ENCODE data around the gene NTM. TPM values are rescaled to one million over a fixed set of nuclear protein-coding genes. Genes with fewer than 3 reads are reported as not detected.

NTM gene
- total and polyA plus RNA-seq, 2 donors (not counting 3 experiments of a cell fraction or from before 2014, with no cell fraction given), result 1.00 to 1.1 TPM

DNA sequence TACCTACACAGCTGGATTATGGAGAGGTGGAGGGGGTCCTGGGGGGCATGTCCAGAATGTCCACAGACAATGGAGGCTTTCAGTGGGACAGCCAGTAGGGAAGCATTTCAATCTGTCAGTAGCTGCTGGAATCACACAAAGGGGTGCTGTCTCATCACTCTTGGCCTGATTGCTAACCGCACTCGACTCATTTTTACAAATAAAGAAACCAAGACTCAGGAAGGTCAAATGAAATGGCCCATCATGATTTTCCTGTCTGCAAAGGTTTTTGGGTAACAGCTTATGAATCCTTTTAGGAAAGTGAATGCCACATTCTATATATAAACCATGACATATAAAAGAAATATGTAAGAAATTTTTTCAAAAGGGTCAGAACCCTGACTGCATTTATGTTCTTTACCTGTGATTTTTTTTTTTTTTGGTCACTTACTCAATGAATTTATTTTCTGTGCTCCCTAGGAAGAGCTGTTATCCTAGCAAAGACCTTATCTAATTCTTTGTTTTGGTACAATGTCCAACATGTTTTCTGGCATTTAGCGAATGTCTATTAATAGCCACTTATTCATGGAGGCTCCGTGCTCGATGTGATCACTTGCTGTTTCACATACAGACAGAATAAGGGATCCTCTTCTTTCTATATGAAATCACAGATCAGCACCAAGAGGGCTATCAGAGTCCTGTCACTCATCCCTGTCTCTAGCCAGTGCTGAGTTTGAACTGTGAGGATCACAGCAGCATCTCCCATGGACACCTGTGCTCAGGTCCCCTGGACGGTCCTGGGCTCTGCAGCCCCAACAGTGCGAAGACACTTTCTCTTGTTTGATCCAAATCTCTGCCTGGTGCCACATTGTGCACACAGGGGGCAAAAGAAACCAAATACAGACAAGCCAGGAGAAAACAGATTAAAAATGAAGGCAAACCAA is 979.7 kb downstream of the NTM start:
- Histone ChIP-seq H3K4me3 (replicated peaks in 1 of 3; ENCODE audit: insufficient read depth in 1 of 3, low read depth in 1 of 3, low read length in 3 of 3) (no peak overlapping the region), H3K36me3 (ENCODE audit: control insufficient read depth in 2 of 2, extremely low read depth in 1 of 2, insufficient read depth in 2 of 2, low read length in 2 of 2) (no peaks in the 10 kb centered on the region), H4K20me1 (replicated peaks; ENCODE audit: control insufficient read depth, extremely low read depth, insufficient read depth, low read length) (no peaks in the 10 kb centered on the region), H3K4me1 (ENCODE audit: control insufficient read depth, extremely low read depth, insufficient read depth, low read length) (no peaks in the 10 kb centered on the region), H3K79me2 (ENCODE audit: control insufficient read depth, insufficient read depth, low read length) (no peaks in the 10 kb centered on the region), H3K9me3 (replicated peaks; ENCODE audit: control insufficient read depth, insufficient read depth, low read length) (peaks cover 5% of the 10 kb centered on the region), H3K9ac (replicated peaks; ENCODE audit: extremely low read depth, insufficient read depth, low read length) (no peak overlapping the region), H3K9me1 (replicated peaks; ENCODE audit: control insufficient read depth, extremely low read depth, insufficient read depth, low read length) (no peaks in the 10 kb centered on the region), H3K4me2 (ENCODE audit: insufficient read depth, low read length) (no peak overlapping the region), H2AFZ (ENCODE audit: low read depth, low read length) (no peak overlapping the region), H3K27me3 (ENCODE audit: control insufficient read depth in 2 of 2, insufficient read depth in 2 of 2, low read length in 2 of 2) (no peaks in the 10 kb centered on the region), H3K27ac (ENCODE audit: insufficient read depth, low read depth, low read length) (no peak overlapping the region)
- DNase-seq (ENCODE audit: low read depth, low spot score) (no peak), FAIRE-seq (no peak)
- CTCF ChIA-PET, result no interaction called here
- dilution Hi-C loops (cut with MboI; ENCODE audit: extremely low pct_ligation_motif_present, low sequenced_read_pairs), result no loop called here
- POLR2A ChIA-PET, result no interaction called here
- no TSS peak for BruUV-seq (replicated peaks)
- no peak for TF ChIP-seq POLR2AphosphoS5 (IDR thresholded peaks at IDR 0.05; ENCODE audit: insufficient read depth, low read depth, low read length)
- TF ChIP-seq MYC (IDR thresholded peaks at IDR 0.05; ENCODE audit: low read depth, low read length), result no peak
- TF ChIP-seq POLR2A (IDR thresholded peaks at IDR 0.05; ENCODE audit: low read depth, low read length), result no peak
- TF ChIP-seq EZH2 (IDR thresholded peaks at IDR 0.05; ENCODE audit: borderline replicate concordance, low read depth, low read length, severe bottlenecking), result no peak
- intact Hi-C loops (cut with micrococcal nuclease), result no loop called here

DNA sequence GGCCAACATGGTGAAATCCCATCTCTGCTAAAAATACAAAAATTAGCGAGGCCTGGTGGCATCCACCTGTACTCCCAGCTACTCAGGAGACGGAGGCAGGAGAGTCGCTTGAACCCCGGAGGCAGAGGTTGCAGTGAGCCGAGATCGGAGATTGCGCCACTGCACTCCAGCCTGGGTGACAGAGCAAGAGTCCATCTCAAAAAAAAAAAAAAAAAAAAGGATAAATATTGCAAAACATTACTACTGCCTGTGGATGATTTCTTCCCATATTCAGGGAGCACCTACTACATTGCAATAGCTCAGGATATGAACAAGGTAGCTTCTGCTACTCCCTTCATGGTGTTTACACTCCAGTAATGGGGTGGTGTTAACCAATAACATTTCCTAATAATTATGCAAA is 980.6 kb downstream of the NTM start:
- H3K9me3 ChIP-seq (replicated peaks; ENCODE audit: control insufficient read depth, insufficient read depth, low read length), result peaks cover 7% of the 10 kb centered on the region
- BruUV-seq (replicated peaks), result no TSS peak
- dilution Hi-C loops (cut with MboI; ENCODE audit: extremely low pct_ligation_motif_present, low sequenced_read_pairs), result no loop called here
- H3K79me2 ChIP-seq (ENCODE audit: control insufficient read depth, insufficient read depth, low read length), result no peaks in the 10 kb centered on the region
- FAIRE-seq (no peak), DNase-seq (ENCODE audit: low read depth, low spot score) (no peak)
- no peak overlapping the region for H3K4me3 ChIP-seq (replicated peaks in 1 of 3; ENCODE audit: insufficient read depth in 1 of 3, low read depth in 1 of 3, low read length in 3 of 3)
- intact Hi-C loops (cut with micrococcal nuclease), result no loop called here
- H3K4me2 ChIP-seq (ENCODE audit: insufficient read depth, low read length), result no peak overlapping the region
- ChIA-PET POLR2A (no interaction called here), CTCF (no interaction called here)
- no peak overlapping the region for H3K9ac ChIP-seq (replicated peaks; ENCODE audit: extremely low read depth, insufficient read depth, low read length)
- no peaks in the 10 kb centered on the region for H4K20me1 ChIP-seq (replicated peaks; ENCODE audit: control insufficient read depth, extremely low read depth, insufficient read depth, low read length)
- H3K9me1 ChIP-seq (replicated peaks; ENCODE audit: control insufficient read depth, extremely low read depth, insufficient read depth, low read length), result no peaks in the 10 kb centered on the region
- H3K27ac ChIP-seq (ENCODE audit: insufficient read depth, low read depth, low read length), result no peak overlapping the region
- no peaks in the 10 kb centered on the region for H3K4me1 ChIP-seq (ENCODE audit: control insufficient read depth, extremely low read depth, insufficient read depth, low read length)
- TF ChIP-seq, protein P1, sequence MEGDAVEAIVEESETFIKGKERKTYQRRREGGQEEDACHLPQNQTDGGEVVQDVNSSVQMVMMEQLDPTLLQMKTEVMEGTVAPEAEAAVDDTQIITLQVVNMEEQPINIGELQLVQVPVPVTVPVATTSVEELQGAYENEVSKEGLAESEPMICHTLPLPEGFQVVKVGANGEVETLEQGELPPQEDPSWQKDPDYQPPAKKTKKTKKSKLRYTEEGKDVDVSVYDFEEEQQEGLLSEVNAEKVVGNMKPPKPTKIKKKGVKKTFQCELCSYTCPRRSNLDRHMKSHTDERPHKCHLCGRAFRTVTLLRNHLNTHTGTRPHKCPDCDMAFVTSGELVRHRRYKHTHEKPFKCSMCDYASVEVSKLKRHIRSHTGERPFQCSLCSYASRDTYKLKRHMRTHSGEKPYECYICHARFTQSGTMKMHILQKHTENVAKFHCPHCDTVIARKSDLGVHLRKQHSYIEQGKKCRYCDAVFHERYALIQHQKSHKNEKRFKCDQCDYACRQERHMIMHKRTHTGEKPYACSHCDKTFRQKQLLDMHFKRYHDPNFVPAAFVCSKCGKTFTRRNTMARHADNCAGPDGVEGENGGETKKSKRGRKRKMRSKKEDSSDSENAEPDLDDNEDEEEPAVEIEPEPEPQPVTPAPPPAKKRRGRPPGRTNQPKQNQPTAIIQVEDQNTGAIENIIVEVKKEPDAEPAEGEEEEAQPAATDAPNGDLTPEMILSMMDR (IDR thresholded peaks at IDR 0.05; ENCODE audit: extremely low read depth in 1 of 2, insufficient read depth in 1 of 2, low read depth in 1 of 2, low read length in 2 of 2), result no peak
- no peak for TF ChIP-seq POLR2AphosphoS5 (IDR thresholded peaks at IDR 0.05; ENCODE audit: insufficient read depth, low read depth, low read length)
- no peak for TF ChIP-seq GATA2 (IDR thresholded peaks at IDR 0.05; ENCODE audit: insufficient read depth, insufficient read length, low read depth, low read length)
- no peak for TF ChIP-seq EZH2 (IDR thresholded peaks at IDR 0.05; ENCODE audit: borderline replicate concordance, low read depth, low read length, severe bottlenecking)
- no peaks in the 10 kb centered on the region for H3K27me3 ChIP-seq (ENCODE audit: control insufficient read depth in 2 of 2, insufficient read depth in 2 of 2, low read length in 2 of 2)
- no peak overlapping the region for H2AFZ ChIP-seq (ENCODE audit: low read depth, low read length)
- no peaks in the 10 kb centered on the region for H3K36me3 ChIP-seq (ENCODE audit: control insufficient read depth in 2 of 2, extremely low read depth in 1 of 2, insufficient read depth in 2 of 2, low read length in 2 of 2)

All from endothelial cell of umbilical vein (primary cell).